ENCODE results near the gene GSN. TPM values are rescaled to one million over a fixed set of nuclear protein-coding genes. Genes with fewer than 3 reads are reported as not detected.

Gene GSN
- total and polyA plus RNA-seq, 10 of the 15 experiments (the other 5 are each of a cell fraction or from before 2014, with no cell fraction given), result 0.66 to 9.2 (median 6.2) TPM

DNA sequence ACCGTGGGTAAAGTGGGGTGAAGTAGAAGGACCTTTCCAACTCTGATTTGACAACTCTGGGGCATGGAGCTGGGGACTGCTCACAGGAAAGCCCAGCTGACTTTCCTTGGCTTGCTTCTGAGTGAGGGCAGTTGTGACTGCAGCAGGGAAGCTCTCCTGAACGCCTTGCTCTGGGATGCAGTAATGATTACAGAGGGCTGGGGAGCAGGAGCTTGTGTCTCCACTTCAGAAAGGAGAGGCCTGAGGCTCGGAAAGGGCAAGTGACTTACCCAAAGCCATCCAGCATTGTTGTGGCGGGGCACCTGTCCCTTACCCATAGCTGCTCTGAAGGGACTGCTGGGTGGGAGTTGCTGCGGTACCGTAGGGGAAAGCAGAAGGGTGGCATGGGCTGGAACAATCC is 41.2 kb downstream of the GSN start:
- in situ Hi-C loops (cut with MboI) (no loop called here), intact Hi-C loops (cut with micrococcal nuclease; ENCODE audit: unreplicated experiment) (no loop called here)
- Histone ChIP-seq H3K79me2 (ENCODE audit: control insufficient read depth, insufficient read depth, low read length) (no peaks in the 10 kb centered on the region), H3K4me1 (ENCODE audit: control insufficient read depth, insufficient read depth, low read length) (no peaks in the 10 kb centered on the region), H3K9me3 (replicated peaks; ENCODE audit: control insufficient read depth, insufficient read depth, low read length) (no peaks in the 10 kb centered on the region), H3K4me3 (no peak overlapping the region), H4K20me1 (ENCODE audit: control insufficient read depth, insufficient read depth) (no peaks in the 10 kb centered on the region), H3K27me3 (replicated peaks in 1 of 2; ENCODE audit: control insufficient read depth in 2 of 2, insufficient read depth in 2 of 2, low read length in 1 of 2) (no peaks in the 10 kb centered on the region), H2AFZ (ENCODE audit: control insufficient read depth, low read depth, low read length) (no peak overlapping the region), H3K4me2 (ENCODE audit: control insufficient read depth, insufficient read depth) (no peak overlapping the region), H3K36me3 (ENCODE audit: control insufficient read depth in 2 of 2, insufficient read depth in 2 of 2, low read length in 1 of 2) (no peaks in the 10 kb centered on the region), H3K27ac (ENCODE audit: control insufficient read depth, insufficient read depth) (no peak overlapping the region), H3K9ac (ENCODE audit: control insufficient read depth, insufficient read depth, low read length) (no peak overlapping the region)
- 61% methylated on average over 6 of the region's 6 CpGs for WGBS (ENCODE audit: insufficient coverage, insufficient replicate concordance, low lambda C conversion rate, missing lambda C conversion rate)
- RAD21 ChIA-PET (ENCODE audit: unreplicated experiment), result no interaction called here
- CTCF ChIA-PET, result interaction anchor here (0.6 to 2.3 kb wide), 3 partner anchors 11 to 96 kb away, joined by 3 to 5 read pairs (median 4); no protein-coding TSS in a partner anchor
- ATAC-seq (no peak), FAIRE-seq (no peak), DNase-seq (ENCODE audit: low read depth, low spot score) (no peak)
- SMC1A ChIA-PET (ENCODE audit: uncharacterized antibody, unreplicated experiment), result interaction anchor here (0.6 to 1.4 kb wide), 2 partner anchors 11 to 84 kb away, joined by 3 to 4 read pairs; no protein-coding TSS in a partner anchor
- no TSS peak for BruUV-seq (replicated peaks)
- POLR2A ChIA-PET, result no interaction called here
- TF ChIP-seq PAX5 (IDR thresholded peaks at IDR 0.05; ENCODE audit: borderline replicate concordance, low read depth, low read length), result no peak
- no peak for TF ChIP-seq ZNF24 (IDR thresholded peaks at IDR 0.05)
- no peak for TF ChIP-seq RUNX3 (IDR thresholded peaks at IDR 0.05; ENCODE audit: low read length)
- TF ChIP-seq, protein P1, sequence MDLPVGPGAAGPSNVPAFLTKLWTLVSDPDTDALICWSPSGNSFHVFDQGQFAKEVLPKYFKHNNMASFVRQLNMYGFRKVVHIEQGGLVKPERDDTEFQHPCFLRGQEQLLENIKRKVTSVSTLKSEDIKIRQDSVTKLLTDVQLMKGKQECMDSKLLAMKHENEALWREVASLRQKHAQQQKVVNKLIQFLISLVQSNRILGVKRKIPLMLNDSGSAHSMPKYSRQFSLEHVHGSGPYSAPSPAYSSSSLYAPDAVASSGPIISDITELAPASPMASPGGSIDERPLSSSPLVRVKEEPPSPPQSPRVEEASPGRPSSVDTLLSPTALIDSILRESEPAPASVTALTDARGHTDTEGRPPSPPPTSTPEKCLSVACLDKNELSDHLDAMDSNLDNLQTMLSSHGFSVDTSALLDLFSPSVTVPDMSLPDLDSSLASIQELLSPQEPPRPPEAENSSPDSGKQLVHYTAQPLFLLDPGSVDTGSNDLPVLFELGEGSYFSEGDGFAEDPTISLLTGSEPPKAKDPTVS (IDR thresholded peaks at IDR 0.05; ENCODE audit: low read depth, low read length), result no peak
- TF ChIP-seq POU2F2 (IDR thresholded peaks at IDR 0.05; ENCODE audit: borderline replicate concordance, low read depth, low read length), result no peak
- no peak for TF ChIP-seq TAF1 (IDR thresholded peaks at IDR 0.05; ENCODE audit: borderline replicate concordance, low read depth, low read length)
- TF ChIP-seq ATF7 (IDR thresholded peaks at IDR 0.05; ENCODE audit: low read depth), result no peak
- TF ChIP-seq NBN (IDR thresholded peaks at IDR 0.05), result no peak
- TF ChIP-seq FOXM1 (IDR thresholded peaks at IDR 0.05; ENCODE audit: low read depth, low read length), result no peak
- TF ChIP-seq SMAD1 (IDR thresholded peaks at IDR 0.05; ENCODE audit: low read depth, partially characterized antibody), result no peak
- no peak for TF ChIP-seq ESRRA (IDR thresholded peaks at IDR 0.05; ENCODE audit: low read length)
- no peak for TF ChIP-seq CHD4 (IDR thresholded peaks at IDR 0.05)
- no peak for TF ChIP-seq YBX1 (IDR thresholded peaks at IDR 0.05)
- no peak for TF ChIP-seq ZZZ3 (IDR thresholded peaks at IDR 0.05; ENCODE audit: control insufficient read depth, insufficient read length, low read depth)
- no peak for TF ChIP-seq RCOR1 (conservative IDR thresholded peaks at IDR 0.05; ENCODE audit: low read depth, low read length)
- no peak for TF ChIP-seq FOXK2 (IDR thresholded peaks at IDR 0.05)
- TF ChIP-seq IRF4 (IDR thresholded peaks at IDR 0.05; ENCODE audit: low read depth, low read length), result no peak
- no peak for TF ChIP-seq NRF1 (conservative IDR thresholded peaks at IDR 0.05; ENCODE audit: low read depth, low read length)
- TF ChIP-seq, protein P2, sequence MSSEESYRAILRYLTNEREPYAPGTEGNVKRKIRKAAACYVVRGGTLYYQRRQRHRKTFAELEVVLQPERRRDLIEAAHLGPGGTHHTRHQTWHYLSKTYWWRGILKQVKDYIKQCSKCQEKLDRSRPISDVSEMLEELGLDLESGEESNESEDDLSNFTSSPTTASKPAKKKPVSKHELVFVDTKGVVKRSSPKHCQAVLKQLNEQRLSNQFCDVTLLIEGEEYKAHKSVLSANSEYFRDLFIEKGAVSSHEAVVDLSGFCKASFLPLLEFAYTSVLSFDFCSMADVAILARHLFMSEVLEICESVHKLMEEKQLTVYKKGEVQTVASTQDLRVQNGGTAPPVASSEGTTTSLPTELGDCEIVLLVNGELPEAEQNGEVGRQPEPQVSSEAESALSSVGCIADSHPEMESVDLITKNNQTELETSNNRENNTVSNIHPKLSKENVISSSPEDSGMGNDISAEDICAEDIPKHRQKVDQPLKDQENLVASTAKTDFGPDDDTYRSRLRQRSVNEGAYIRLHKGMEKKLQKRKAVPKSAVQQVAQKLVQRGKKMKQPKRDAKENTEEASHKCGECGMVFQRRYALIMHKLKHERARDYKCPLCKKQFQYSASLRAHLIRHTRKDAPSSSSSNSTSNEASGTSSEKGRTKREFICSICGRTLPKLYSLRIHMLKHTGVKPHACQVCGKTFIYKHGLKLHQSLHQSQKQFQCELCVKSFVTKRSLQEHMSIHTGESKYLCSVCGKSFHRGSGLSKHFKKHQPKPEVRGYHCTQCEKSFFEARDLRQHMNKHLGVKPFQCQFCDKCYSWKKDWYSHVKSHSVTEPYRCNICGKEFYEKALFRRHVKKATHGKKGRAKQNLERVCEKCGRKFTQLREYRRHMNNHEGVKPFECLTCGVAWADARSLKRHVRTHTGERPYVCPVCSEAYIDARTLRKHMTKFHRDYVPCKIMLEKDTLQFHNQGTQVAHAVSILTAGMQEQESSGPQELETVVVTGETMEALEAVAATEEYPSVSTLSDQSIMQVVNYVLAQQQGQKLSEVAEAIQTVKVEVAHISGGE (CRISPR knock-in tag; IDR thresholded peaks at IDR 0.05), result no peak
